Esophagus muscularis mucosa (tissue), 4 donors: ENCODE results near the gene ANXA10. TPM values are rescaled to one million over a fixed set of nuclear protein-coding genes. Genes with fewer than 3 reads are reported as not detected.
"Not testable (repeated sequence)": the region's sequence is repeated elsewhere in the genome, so short reads cannot be mapped to it uniquely, and the experiment has no call there.

Experiments
- DNase-seq: peaks from one replicate; pipeline ENCODE4 v3.0.0-alpha.2; 2017; ENCODE audit errors: extremely low spot score
- H3K27ac ChIP-seq, 4 donors: fragments of 200-600 bp; sonication (generic); replicated peaks in 1 of 4; 1 replicate in 3 of 4; 2 replicates in 1 of 4; pipeline ENCODE4 v1.5.1; 2016 to 2019; ENCODE audit warnings: mild to moderate bottlenecking in 1 of 4
- H3K27me3 ChIP-seq, 4 donors: fragments of 200-600 bp; sonication (generic); one replicate each; pipeline versions ENCODE4 v1.5.1 to v1.6.0; 2016 to 2019
- H3K36me3 ChIP-seq, 4 donors: fragments of 200-600 bp; sonication (generic); one replicate each; pipeline ENCODE4 v1.5.1; 2016 to 2019
- H3K4me1 ChIP-seq, 4 donors: fragments of 200-600 bp; sonication (generic); one replicate each; pipeline ENCODE4 v1.5.1; 2016 to 2019
- H3K4me3 ChIP-seq, 4 donors: fragments of 200-600 bp; sonication (generic); 1 replicate in 2 of 4; 2 replicates in 2 of 4; pipeline ENCODE4 v1.5.1; 2016 to 2019; ENCODE audit warnings: mild to moderate bottlenecking in 4 of 4, moderate library complexity in 1 of 4
- H3K9me3 ChIP-seq, 4 donors: fragments of 200-600 bp; sonication (generic); 1 replicate in 3 of 4; 2 replicates in 1 of 4; pipeline ENCODE4 v1.5.1; 2016 to 2019
- EP300 ChIP-seq: sonication (generic); formaldehyde crosslinking; IDR thresholded peaks from one replicate; pipeline ENCODE4 v1.6.1; 2017; ENCODE audit warnings: antibody characterized with exemption
- POLR2A ChIP-seq: fragments of 450-650 bp; IDR thresholded peaks from one replicate; pipeline ENCODE4 v1.6.1; 2017; ENCODE audit warnings: antibody characterized with exemption, moderate library complexity, mild to moderate bottlenecking, low read depth
- POLR2AphosphoS5 ChIP-seq, 2 donors: sonication (generic); formaldehyde crosslinking; IDR thresholded peaks; one replicate each; pipeline ENCODE4 v1.6.1; 2017; ENCODE audit warnings: antibody characterized with exemption in 2 of 2
- WGBS: methylation state at CpG from one replicate; pipeline ENCODE4 v1.1.5; 2018; 5-methylcytosine and 5-hydroxymethylcytosine counted together
- intact Hi-C: fragments of 100-400 bp; cut with DNase I; formaldehyde crosslinking; loops from one replicate; pipeline ENCODE4 v1.15.1; 2023
- total RNA-seq, 4 donors: library from RNA; depleted of rRNA; stranded (reverse); fragments of >200 nt; gene quantifications; one replicate each; pipeline versions ENCODE4 v1.1.0 to v1.2.1, GENCODE V29; 2016
- TF ChIP-seq, protein P1 (sequence below), 3 experiments: fragments of 200-600 bp in 2 of 3; fragments of 450-650 bp in 1 of 3; sonication (generic) in 2 of 3; IDR thresholded peaks; one replicate each; pipeline ENCODE4 v1.5.1; 2017 to 2019; ENCODE audit warnings: antibody characterized with exemption in 3 of 3, mild to moderate bottlenecking in 2 of 3, moderate library complexity in 1 of 3

The ANXA10 gene
- total RNA-seq, 4 donors from 2014 or later, result 4.6 TPM; not detected in 3

DNA sequence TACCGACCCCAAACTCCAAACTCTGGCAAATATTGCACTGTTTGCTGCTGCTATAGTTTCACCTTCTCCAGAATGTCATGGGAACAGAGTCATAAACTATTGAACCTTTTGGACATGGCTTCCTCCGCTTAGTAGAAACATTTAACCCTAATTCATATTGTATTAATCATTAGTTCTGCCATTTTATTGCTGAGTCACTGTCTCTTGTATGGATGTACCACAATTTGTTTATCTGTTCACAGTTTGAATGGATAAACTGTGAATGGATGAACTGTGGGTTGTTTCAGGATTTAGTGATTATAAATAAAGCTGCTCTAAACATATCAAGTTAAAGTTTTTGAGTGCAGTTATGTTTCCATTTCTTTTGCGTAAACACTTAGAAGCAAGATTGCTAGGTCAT lies 10.1 kb downstream of the ANXA10 start:
- Histone ChIP-seq H3K36me3 (no peaks in the 10 kb centered on the region), H3K27me3 (no peaks in the 10 kb centered on the region), H3K27ac (no peak overlapping the region), H3K4me3 (no peak overlapping the region), H3K9me3 (no peaks in the 10 kb centered on the region), H3K4me1 (no peaks in the 10 kb centered on the region)
- no peak for TF ChIP-seq POLR2AphosphoS5 (IDR thresholded peaks at IDR 0.05)
- TF ChIP-seq EP300, result no peak
- no peak for TF ChIP-seq POLR2A
- TF ChIP-seq, protein P1, sequence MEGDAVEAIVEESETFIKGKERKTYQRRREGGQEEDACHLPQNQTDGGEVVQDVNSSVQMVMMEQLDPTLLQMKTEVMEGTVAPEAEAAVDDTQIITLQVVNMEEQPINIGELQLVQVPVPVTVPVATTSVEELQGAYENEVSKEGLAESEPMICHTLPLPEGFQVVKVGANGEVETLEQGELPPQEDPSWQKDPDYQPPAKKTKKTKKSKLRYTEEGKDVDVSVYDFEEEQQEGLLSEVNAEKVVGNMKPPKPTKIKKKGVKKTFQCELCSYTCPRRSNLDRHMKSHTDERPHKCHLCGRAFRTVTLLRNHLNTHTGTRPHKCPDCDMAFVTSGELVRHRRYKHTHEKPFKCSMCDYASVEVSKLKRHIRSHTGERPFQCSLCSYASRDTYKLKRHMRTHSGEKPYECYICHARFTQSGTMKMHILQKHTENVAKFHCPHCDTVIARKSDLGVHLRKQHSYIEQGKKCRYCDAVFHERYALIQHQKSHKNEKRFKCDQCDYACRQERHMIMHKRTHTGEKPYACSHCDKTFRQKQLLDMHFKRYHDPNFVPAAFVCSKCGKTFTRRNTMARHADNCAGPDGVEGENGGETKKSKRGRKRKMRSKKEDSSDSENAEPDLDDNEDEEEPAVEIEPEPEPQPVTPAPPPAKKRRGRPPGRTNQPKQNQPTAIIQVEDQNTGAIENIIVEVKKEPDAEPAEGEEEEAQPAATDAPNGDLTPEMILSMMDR (IDR thresholded peaks at IDR 0.05), result no peak
- DNase-seq, result no peak
- intact Hi-C loops, result no loop called here
- WGBS, result 83% methylated on average over 3 of the region's 3 CpGs

DNA sequence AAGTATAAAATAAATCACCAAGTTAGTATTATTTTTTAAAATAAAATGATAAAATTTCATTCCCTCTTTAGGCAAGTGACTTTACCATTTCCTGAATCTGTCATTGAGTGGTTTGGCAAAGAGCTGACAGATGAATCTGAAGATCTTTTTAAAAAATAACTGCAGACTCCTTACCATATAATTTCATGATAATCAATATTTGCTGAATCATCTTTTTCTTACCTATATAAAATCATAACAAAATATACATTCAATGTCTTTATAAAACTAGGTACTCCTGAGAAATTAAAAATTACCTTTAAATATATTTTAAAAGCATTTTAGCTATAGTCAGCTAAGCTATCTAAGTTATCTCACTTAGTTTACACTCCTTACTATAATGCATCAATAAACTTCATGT lies 17.2 kb downstream of the ANXA10 start:
- TF ChIP-seq POLR2A, result no peak
- Histone ChIP-seq H3K4me3 (no peak overlapping the region), H3K9me3 (no peaks in the 10 kb centered on the region), H3K4me1 (no peaks in the 10 kb centered on the region), H3K36me3 (no peaks in the 10 kb centered on the region), H3K27ac (no peak overlapping the region), H3K27me3 (no peaks in the 10 kb centered on the region)
- intact Hi-C loops, result no loop called here
- no peak for DNase-seq

DNA sequence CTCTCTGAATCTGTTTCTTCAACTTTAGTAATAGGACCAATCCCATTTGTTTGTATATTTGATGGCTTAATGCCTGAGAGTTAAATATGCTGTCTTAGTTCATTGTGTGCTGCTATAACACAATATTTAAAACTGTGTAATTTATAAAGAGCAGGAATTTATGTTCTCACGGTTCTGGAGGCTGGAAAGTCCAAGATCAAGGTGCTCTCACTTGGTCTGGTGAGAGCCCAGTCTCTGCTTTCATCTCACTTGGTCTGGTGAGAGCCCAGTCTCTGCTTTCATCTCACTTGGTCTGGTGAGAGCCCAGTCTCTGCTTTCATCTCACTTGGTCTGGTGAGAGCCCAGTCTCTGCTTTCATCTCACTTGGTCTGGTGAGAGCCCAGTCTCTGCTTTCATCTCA lies 20.7 kb downstream of the ANXA10 start:
- WGBS, result 100% methylated on average over 1 of the region's 1 CpG
- H3K9me3 ChIP-seq, H3K4me3 ChIP-seq, H3K27ac ChIP-seq, H3K27me3 ChIP-seq, DNase-seq, H3K4me1 ChIP-seq, H3K36me3 ChIP-seq, intact Hi-C loops: not testable (repeated sequence)

DNA sequence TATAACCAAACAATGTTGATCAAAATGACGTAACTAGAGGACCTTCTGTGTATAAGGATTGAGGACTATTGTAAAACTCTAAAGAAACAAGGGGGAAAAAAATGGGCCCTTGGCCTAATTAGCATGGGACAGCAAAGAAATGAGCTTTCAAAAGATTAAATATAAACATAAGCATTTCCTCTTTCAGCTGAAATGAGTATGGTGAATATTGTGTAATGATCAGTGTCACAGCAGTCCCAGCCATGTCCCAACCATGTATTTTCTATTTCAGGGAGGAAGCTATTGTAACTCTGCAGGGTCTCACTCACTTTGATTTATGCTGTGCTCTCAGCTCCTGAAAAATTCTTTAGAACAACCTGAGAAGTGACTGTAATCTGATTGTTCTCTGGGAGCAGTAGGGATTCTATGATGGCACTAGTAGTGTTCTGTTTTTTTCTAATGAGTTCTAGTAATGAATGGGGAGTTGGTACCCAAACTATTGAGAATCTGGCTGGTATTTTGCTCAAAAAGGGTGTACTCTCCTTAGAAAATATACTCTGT lies 25.8 kb downstream of the ANXA10 start:
- no peaks in the 10 kb centered on the region for H3K36me3 ChIP-seq
- WGBS, result 93% methylated on average over 1 of the region's 1 CpG
- H3K27ac ChIP-seq, result no peak overlapping the region
- DNase-seq, result no peak
- no peaks in the 10 kb centered on the region for H3K27me3 ChIP-seq
- H3K9me3 ChIP-seq, result no peaks in the 10 kb centered on the region
- H3K4me3 ChIP-seq, result no peak overlapping the region
- intact Hi-C loops, result no loop called here
- TF ChIP-seq POLR2AphosphoS5 (IDR thresholded peaks at IDR 0.05) (no peak), POLR2A (no peak), EP300 (no peak)
- TF ChIP-seq, protein P1 (IDR thresholded peaks at IDR 0.05), result no peak
- no peaks in the 10 kb centered on the region for H3K4me1 ChIP-seq

DNA sequence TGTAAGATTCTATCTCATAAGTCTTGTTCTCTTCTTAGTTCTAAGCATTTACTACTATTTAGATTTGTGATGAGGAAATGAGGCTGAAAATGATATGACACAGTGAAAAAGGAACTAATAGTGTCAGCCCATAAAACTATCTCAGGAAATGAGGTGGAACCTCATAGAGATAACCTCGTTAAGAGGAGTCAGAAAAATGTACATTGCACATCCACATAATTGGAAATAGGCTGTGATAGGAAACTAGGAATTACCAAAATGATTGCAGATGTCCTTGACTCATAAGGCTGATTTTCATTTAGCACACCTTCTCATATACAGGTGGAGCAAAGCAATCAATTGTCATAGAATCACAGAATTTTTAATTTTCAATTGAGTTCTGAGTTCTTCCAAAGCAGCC lies 26.8 kb downstream of the ANXA10 start:
- H3K4me3 ChIP-seq, result no peak overlapping the region
- intact Hi-C loops, result no loop called here

DNA sequence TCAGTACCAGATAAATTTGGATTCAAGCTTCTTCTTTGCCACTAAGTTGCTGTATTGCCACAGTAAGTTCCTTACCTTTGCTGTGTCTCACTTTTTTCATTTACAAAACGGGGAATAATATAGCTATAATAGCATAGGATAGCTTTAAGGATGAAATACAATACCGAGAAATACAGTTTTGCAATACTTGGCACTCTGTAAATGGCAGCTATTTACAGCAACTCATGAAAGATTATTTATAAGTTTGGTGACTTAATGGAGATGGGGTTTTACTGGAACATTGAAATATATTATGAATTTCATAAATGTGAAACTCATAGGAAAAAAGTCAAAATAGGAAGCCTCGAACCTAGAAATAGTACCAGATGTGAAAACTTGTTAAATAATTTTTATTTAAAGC lies 27.6 kb downstream of the ANXA10 start:
- no peak overlapping the region for H3K27ac ChIP-seq
- no peak overlapping the region for H3K4me3 ChIP-seq
- TF ChIP-seq EP300 (no peak), POLR2A (no peak), POLR2AphosphoS5 (IDR thresholded peaks at IDR 0.05) (no peak)
- TF ChIP-seq, protein P1 (IDR thresholded peaks at IDR 0.05), result no peak
- H3K36me3 ChIP-seq, result no peaks in the 10 kb centered on the region
- H3K9me3 ChIP-seq, result no peaks in the 10 kb centered on the region
- 78% methylated on average over 3 of the region's 3 CpGs for WGBS
- intact Hi-C loops, result no loop called here
- no peaks in the 10 kb centered on the region for H3K4me1 ChIP-seq
- H3K27me3 ChIP-seq, result no peaks in the 10 kb centered on the region
- DNase-seq, result no peak

More for the DNA sequence above, 26.8 kb downstream of the ANXA10 start:
- H3K27ac ChIP-seq, result no peak overlapping the region
- H3K4me1 ChIP-seq, result no peaks in the 10 kb centered on the region
- DNase-seq, result no peak
- 54% methylated on average over 1 of the region's 1 CpG for WGBS
- H3K27me3 ChIP-seq, result no peaks in the 10 kb centered on the region
- H3K36me3 ChIP-seq, result no peaks in the 10 kb centered on the region
- no peaks in the 10 kb centered on the region for H3K9me3 ChIP-seq
- no peak for TF ChIP-seq EP300
- TF ChIP-seq, protein P1 (IDR thresholded peaks at IDR 0.05), result no peak
- TF ChIP-seq POLR2A, result no peak
- TF ChIP-seq POLR2AphosphoS5 (IDR thresholded peaks at IDR 0.05), result no peak
